GM19438 (cell line): ENCODE results near the gene SAMD7.
A peak's percentile ranks its signal among the peaks of the same experiment; 100 is the strongest.

Experiments
- ATAC-seq: cut with Tn5 transposase; IDR thresholded peaks from one replicate; pipeline ENCODE4 v1.9.1; 2021; ENCODE audit warnings: low read depth; ENCODE audit not compliant: unreplicated experiment

Gene SAMD7

GRCh38 chr3:169965562-169966427 lies 54.4 kb downstream of the SAMD7 start:
- ATAC-seq = peak; percentile 36

GRCh38 chr3:169966428-169966950 lies 55.1 kb downstream of the SAMD7 start, which contains the start of gene SEC62:
SEC62 (plus strand) TSS chr3:169966807; CDS start chr3:169966823, 16 bp downstream.
- peak; percentile 81 for ATAC-seq

GRCh38 chr3:169966951-169967915 lies 55.9 kb downstream of the SAMD7 start:
- peak; percentile 28 for ATAC-seq

- no peak for ATAC-seq
Observed at GRCh38 chr3:169968224-169968885, 57.0 kb downstream of the SAMD7 start.

- no peak for ATAC-seq
Observed at GRCh38 chr3:169969174-169970095, 58.1 kb downstream of the SAMD7 start.

- ATAC-seq = no peak
Observed at GRCh38 chr3:169970847-169971246, 59.5 kb downstream of the SAMD7 start.

- no peak for ATAC-seq
Observed at GRCh38 chr3:169971522-169971921, 60.1 kb downstream of the SAMD7 start.

- no peak for ATAC-seq
Observed at GRCh38 chr3:169980055-169980454, 68.7 kb downstream of the SAMD7 start.

GRCh38 chr3:169984292-169984691 lies 72.9 kb downstream of the SAMD7 start:
- ATAC-seq = no peak
